ENCODE results near the gene RPS15. TPM values are rescaled to one million over a fixed set of nuclear protein-coding genes. Genes with fewer than 3 reads are reported as not detected.

The RPS15 gene
- total RNA-seq, 6 experiments from 2014 or later: 334 to 1,615 (median 355) TPM

- ATAC-seq (no peak), DNase-seq (no peak)
- no CpG with 5 or more reads among the region's 43 CpGs for WGBS (ENCODE audit: insufficient coverage, low coverage, low lambda C conversion rate, missing lambda C conversion rate)
- Histone ChIP-seq H3K4me3 (no peak overlapping the region), H3K27me3 (peaks cover 0 to 21% of the 10 kb centered on the region in 2 donors), H3K36me3 (no peaks in the 10 kb centered on the region), H3K27ac (no peak overlapping the region), H3K9me3 (no peaks in the 10 kb centered on the region), H3K4me1 (no peaks in the 10 kb centered on the region)
- TF ChIP-seq, protein P1, sequence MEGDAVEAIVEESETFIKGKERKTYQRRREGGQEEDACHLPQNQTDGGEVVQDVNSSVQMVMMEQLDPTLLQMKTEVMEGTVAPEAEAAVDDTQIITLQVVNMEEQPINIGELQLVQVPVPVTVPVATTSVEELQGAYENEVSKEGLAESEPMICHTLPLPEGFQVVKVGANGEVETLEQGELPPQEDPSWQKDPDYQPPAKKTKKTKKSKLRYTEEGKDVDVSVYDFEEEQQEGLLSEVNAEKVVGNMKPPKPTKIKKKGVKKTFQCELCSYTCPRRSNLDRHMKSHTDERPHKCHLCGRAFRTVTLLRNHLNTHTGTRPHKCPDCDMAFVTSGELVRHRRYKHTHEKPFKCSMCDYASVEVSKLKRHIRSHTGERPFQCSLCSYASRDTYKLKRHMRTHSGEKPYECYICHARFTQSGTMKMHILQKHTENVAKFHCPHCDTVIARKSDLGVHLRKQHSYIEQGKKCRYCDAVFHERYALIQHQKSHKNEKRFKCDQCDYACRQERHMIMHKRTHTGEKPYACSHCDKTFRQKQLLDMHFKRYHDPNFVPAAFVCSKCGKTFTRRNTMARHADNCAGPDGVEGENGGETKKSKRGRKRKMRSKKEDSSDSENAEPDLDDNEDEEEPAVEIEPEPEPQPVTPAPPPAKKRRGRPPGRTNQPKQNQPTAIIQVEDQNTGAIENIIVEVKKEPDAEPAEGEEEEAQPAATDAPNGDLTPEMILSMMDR (IDR thresholded peaks at IDR 0.05): no peak
- no peak for TF ChIP-seq POLR2A (IDR thresholded peaks at IDR 0.05)
- intact Hi-C loops (cut with DNase I): loop anchor here in 1 of 2 donors (10.0 kb wide), 1 partner anchor 58 kb away; the partner anchor contains the start of gene ADAMTSL5
Observed at GRCh38 chr19:1456121-1456900, 18.1 kb downstream of the RPS15 start.

- intact Hi-C loops (cut with DNase I): loop anchor here in 1 of 2 donors (10.0 kb wide), 1 partner anchor 58 kb away; the partner anchor contains the start of gene ADAMTSL5
- no peak for DNase-seq
Observed at GRCh38 chr19:1457031-1457739, 19.0 kb downstream of the RPS15 start.

DNA sequence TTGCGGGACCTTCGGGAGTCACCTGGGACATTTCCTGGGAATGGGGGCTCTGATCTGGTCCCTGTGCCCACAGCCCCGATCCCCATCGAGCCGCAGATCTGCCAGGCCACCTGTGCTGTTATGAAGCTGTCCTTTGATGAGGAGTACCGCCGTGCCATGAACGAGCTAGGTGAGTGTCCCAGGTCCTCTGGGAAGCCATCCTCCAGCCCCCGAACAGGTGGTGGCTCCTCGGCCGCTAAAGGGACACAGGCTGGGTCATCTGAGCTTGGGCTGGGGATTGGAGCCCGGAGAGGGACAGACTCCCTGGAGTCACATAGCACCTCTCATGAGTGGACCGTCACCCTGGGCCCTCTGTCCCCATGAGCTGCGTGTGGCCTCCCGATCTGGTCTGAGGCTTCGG lies 19.7 kb downstream of the RPS15 start:
- Histone ChIP-seq H3K36me3 (no peaks in the 10 kb centered on the region), H3K27ac (no peak overlapping the region), H3K27me3 (peaks cover 0 to 18% of the 10 kb centered on the region in 2 donors), H3K4me1 (no peaks in the 10 kb centered on the region), H3K9me3 (no peaks in the 10 kb centered on the region), H3K4me3 (no peak overlapping the region)
- no peak for TF ChIP-seq POLR2A (IDR thresholded peaks at IDR 0.05)
- TF ChIP-seq, protein P1 (IDR thresholded peaks at IDR 0.05): no peak
- intact Hi-C loops (cut with DNase I): loop anchor here in 1 of 2 donors (10.0 kb wide), 1 partner anchor 57 kb away; the partner anchor contains the start of gene ADAMTSL5
- DNase-seq (no peak), ATAC-seq (no peak)
- 89% methylated on average over 3 of the region's 16 CpGs for WGBS (ENCODE audit: insufficient coverage, low coverage, low lambda C conversion rate, missing lambda C conversion rate)

More at GRCh38 chr19:1457031-1457739, 19.0 kb downstream of the RPS15 start:
- Histone ChIP-seq H3K27ac (no peak overlapping the region), H3K4me3 (no peak overlapping the region), H3K9me3 (no peaks in the 10 kb centered on the region), H3K27me3 (peaks cover 0 to 18% of the 10 kb centered on the region in 2 donors), H3K36me3 (no peaks in the 10 kb centered on the region), H3K4me1 (no peaks in the 10 kb centered on the region)
- TF ChIP-seq POLR2A (IDR thresholded peaks at IDR 0.05): no peak
- TF ChIP-seq, protein P1 (IDR thresholded peaks at IDR 0.05): no peak
- ATAC-seq: peak in 1 of 4 donors; percentile 6
- 18% methylated on average over 14 of the region's 48 CpGs for WGBS (ENCODE audit: insufficient coverage, low coverage, low lambda C conversion rate, missing lambda C conversion rate)

DNA sequence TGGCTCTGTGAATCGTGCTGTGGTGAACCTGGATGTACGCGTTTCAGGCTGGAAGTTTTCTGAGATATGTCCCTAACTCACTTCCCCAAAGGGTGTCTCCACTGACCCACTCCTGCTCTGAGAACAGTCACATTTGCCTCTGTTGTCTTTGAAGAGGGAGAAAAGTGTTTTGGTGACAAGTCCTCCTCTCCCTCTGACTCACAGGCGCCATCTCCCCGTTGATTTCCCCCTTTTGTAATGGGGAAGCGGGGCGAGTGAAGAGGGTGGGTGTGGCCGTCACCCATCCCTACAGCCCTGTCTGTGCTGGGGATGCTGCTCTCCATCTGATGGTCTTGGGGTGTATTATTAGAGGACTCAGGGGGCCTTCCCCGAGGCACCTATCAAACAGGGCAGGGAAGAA lies 21.3 kb downstream of the RPS15 start:
- Histone ChIP-seq H3K9me3 (no peaks in the 10 kb centered on the region), H3K27me3 (peaks cover 0 to 12% of the 10 kb centered on the region in 2 donors), H3K4me1 (no peaks in the 10 kb centered on the region), H3K36me3 (no peaks in the 10 kb centered on the region), H3K27ac (no peak overlapping the region), H3K4me3 (no peak overlapping the region)
- ATAC-seq (no peak), DNase-seq (no peak)
- WGBS (ENCODE audit: insufficient coverage, low coverage, low lambda C conversion rate, missing lambda C conversion rate): 65% methylated on average over 6 of the region's 9 CpGs
- intact Hi-C loops (cut with DNase I): loop anchor here in 1 of 2 donors (10.0 kb wide), 1 partner anchor 55 kb away; the partner anchor contains the start of gene ADAMTSL5
- TF ChIP-seq, protein P1 (IDR thresholded peaks at IDR 0.05): no peak
- TF ChIP-seq POLR2A (IDR thresholded peaks at IDR 0.05): no peak

Data from right lobe of liver (tissue), 6 donors.